ENCODE results near the gene GPC6. TPM values are rescaled to one million over a fixed set of nuclear protein-coding genes. Genes with fewer than 3 reads are reported as not detected.

GPC6 gene
- total RNA-seq, 1 donor from 2014 or later: 16.1 TPM

DNA sequence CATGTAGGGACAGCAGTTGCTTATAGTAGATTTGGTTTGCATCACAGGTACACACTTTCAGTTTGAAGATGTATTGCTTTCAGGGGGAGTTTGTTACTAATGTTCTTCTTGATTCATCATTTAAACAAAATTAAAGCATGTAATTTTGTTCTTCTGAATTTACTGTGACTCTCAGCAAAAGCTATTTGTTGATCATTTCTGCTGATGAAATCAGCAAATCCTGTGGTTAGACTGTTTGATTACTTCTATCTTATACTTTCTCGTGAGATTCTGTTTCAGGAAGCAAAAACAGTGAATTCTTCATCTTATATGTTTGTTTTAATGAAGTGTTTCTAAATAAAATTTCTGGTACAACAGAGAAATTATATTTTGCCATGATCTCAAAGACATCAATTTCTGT is 497.6 kb downstream of the GPC6 start:
- Mint-ChIP-seq H3K4me1 (ENCODE audit: unreplicated experiment) (no peaks in the 10 kb centered on the region), H3K27me3 (ENCODE audit: unreplicated experiment) (no peaks in the 10 kb centered on the region), H3K27ac (ENCODE audit: unreplicated experiment) (no peak overlapping the region), H3K36me3 (ENCODE audit: low read depth, unreplicated experiment) (no peaks in the 10 kb centered on the region), H3K4me3 (ENCODE audit: unreplicated experiment) (no peak overlapping the region), H3K9me3 (ENCODE audit: unreplicated experiment) (no peaks in the 10 kb centered on the region)
- DNase-seq (ENCODE audit: low spot score): no peak
- TF ChIP-seq, protein P1, sequence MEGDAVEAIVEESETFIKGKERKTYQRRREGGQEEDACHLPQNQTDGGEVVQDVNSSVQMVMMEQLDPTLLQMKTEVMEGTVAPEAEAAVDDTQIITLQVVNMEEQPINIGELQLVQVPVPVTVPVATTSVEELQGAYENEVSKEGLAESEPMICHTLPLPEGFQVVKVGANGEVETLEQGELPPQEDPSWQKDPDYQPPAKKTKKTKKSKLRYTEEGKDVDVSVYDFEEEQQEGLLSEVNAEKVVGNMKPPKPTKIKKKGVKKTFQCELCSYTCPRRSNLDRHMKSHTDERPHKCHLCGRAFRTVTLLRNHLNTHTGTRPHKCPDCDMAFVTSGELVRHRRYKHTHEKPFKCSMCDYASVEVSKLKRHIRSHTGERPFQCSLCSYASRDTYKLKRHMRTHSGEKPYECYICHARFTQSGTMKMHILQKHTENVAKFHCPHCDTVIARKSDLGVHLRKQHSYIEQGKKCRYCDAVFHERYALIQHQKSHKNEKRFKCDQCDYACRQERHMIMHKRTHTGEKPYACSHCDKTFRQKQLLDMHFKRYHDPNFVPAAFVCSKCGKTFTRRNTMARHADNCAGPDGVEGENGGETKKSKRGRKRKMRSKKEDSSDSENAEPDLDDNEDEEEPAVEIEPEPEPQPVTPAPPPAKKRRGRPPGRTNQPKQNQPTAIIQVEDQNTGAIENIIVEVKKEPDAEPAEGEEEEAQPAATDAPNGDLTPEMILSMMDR (IDR thresholded peaks at IDR 0.05; ENCODE audit: unreplicated experiment): no peak

DNA sequence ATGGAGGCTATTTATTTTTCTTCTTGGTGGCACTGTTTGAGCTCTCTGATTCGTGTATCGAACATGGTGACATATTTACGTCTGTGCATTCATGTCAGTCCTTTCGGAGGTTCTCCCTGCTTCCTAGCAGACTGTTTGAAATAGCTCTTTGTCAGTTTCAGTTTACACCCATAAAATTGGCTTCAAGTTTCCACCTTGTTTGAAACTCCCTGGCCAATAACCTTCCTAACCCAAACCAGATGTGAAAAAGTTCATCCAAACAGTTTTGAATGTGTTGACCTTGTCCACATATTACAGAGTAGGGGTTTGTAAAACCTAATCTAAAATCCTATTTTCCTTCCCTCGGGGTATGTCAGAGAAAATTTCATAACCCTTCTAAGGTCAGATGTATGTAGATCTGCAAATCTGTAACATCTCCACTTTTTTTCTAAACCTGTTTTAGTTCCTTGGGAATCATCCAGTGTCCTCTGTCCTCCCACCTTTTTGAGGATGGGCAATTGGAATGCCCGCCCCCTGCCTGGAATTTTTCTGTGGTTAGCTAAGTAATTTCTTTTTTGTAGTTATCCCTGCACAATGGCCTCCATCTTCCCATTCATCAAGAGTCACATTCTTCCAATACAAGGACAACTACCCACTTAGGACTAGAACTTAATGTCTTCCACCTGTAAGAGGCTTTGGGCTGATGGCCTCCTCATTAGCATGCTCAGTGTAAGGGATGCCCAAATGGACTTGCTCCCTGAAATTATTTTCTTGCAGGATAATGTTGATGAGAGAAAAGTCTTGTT is 499.8 kb downstream of the GPC6 start:
- H3K9me3 Mint-ChIP-seq (ENCODE audit: unreplicated experiment): no peaks in the 10 kb centered on the region
- no peak overlapping the region for H3K27ac Mint-ChIP-seq (ENCODE audit: unreplicated experiment)
- H3K27me3 Mint-ChIP-seq (ENCODE audit: unreplicated experiment): no peaks in the 10 kb centered on the region

DNA sequence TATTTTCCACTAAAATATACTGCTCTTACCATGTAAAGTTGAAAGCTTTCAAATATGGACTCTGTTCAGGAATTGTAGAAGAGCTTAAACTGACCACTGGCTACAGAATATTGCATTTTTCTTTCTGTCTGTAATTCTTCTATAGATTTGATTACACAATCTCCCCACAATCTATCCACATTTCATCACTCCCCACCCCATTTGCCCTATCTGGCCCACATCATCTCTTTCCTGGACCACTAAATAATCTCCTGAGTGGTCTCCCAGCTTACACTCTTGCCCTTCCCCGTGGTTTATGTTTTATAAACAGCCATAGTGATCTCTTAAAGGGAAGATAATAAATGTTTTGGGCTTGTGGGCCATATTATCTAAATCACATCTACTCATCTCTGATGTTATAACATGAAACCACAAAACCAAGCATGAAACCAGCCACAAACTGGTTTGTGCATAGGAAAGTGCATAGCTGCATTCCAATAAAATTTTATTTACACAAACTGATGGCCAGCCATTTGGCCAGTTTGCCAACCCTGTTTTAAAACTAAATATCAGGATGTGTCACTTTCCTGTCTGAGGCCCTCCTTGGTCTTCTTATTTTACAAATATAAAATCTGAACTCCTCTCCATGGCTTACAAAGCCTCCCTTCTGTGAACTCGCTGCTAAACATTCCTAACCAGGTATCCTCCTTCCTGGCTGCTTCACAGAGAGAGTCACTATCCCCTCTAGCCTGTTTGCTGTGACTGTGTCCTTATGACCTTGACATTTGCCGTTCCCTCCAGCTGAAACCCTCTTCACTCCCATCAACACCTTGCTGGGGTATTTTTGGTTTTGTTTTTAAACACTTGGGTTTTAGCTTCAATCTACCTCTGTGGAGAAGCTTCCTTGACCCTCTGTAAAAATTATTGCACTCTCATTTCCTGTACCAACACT is 500.9 kb downstream of the GPC6 start:
- TF ChIP-seq, protein P1 (IDR thresholded peaks at IDR 0.05; ENCODE audit: unreplicated experiment): no peak
- Mint-ChIP-seq H3K4me3 (ENCODE audit: unreplicated experiment) (no peak overlapping the region), H3K4me1 (ENCODE audit: unreplicated experiment) (no peaks in the 10 kb centered on the region), H3K36me3 (ENCODE audit: low read depth, unreplicated experiment) (no peaks in the 10 kb centered on the region), H3K27ac (ENCODE audit: unreplicated experiment) (no peak overlapping the region), H3K27me3 (ENCODE audit: unreplicated experiment) (no peaks in the 10 kb centered on the region), H3K9me3 (ENCODE audit: unreplicated experiment) (no peaks in the 10 kb centered on the region)
- DNase-seq (ENCODE audit: low spot score): no peak

More for the DNA sequence above, 499.8 kb downstream of the GPC6 start:
- no peak for DNase-seq (ENCODE audit: low spot score)
- Mint-ChIP-seq H3K4me3 (ENCODE audit: unreplicated experiment) (no peak overlapping the region), H3K36me3 (ENCODE audit: low read depth, unreplicated experiment) (no peaks in the 10 kb centered on the region), H3K4me1 (ENCODE audit: unreplicated experiment) (no peaks in the 10 kb centered on the region)
- TF ChIP-seq, protein P1 (IDR thresholded peaks at IDR 0.05; ENCODE audit: unreplicated experiment): no peak

DNA sequence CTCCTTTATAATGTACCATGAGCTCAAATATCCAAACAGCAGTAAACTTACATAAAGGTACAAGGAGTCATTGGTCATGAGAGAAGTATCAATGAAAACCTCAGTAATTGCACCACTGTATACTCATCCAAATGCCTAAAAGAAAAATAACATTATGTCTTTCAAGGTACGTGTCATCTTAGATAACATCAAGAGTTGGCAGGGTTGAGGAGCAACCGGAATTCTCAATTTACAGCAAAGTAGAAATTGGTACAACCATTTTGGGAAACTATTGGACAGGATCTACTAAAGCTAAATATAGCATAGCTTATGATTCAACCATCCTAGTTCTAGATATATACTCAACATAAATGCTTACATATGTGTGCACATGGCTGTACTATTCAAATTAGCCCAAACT is 502.8 kb downstream of the GPC6 start:
- no peak for DNase-seq (ENCODE audit: low spot score)
- Mint-ChIP-seq H3K4me1 (ENCODE audit: unreplicated experiment) (no peaks in the 10 kb centered on the region), H3K36me3 (ENCODE audit: low read depth, unreplicated experiment) (no peaks in the 10 kb centered on the region), H3K4me3 (ENCODE audit: unreplicated experiment) (no peak overlapping the region), H3K27ac (ENCODE audit: unreplicated experiment) (no peak overlapping the region), H3K27me3 (ENCODE audit: unreplicated experiment) (no peaks in the 10 kb centered on the region), H3K9me3 (ENCODE audit: unreplicated experiment) (no peaks in the 10 kb centered on the region)
- TF ChIP-seq, protein P1 (IDR thresholded peaks at IDR 0.05; ENCODE audit: unreplicated experiment): no peak

Measured in endothelial cell (in vitro differentiated cells).